ENCODE measurements around the gene LYZL1. TPM values are rescaled to one million over a fixed set of nuclear protein-coding genes. Genes with fewer than 3 reads are reported as not detected.
"Not testable (repeated sequence)": the region's sequence is repeated elsewhere in the genome, so short reads cannot be mapped to it uniquely, and the experiment has no call there.

The LYZL1 gene
- polyA plus RNA-seq, 3 donors: not detected

DNA sequence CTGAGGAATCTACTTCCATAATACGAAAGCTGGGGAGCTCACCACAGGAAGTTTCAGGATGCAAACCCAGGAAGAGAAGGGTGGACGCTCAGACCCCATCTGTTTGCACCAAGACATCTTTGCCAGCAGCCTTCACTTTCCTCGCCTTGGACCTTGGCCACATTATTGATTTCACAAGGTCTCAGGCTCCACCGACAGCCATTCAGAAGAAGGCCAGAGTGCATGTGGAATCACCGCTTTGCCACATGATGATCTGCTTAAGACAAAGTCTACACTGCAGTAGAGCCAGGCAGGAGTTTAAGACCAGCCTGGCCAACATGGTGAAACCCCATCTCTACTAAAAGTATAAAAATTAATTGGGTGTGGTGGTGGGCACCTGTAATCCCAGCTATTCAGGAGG is 60.0 kb downstream of the LYZL1 start:
- H3K27ac ChIP-seq (ENCODE audit: low read depth, low read length): no peak overlapping the region
- 50 to 92% (median 74%) methylated on average over 5 of the region's 5 CpGs for WGBS, 3 donors

DNA sequence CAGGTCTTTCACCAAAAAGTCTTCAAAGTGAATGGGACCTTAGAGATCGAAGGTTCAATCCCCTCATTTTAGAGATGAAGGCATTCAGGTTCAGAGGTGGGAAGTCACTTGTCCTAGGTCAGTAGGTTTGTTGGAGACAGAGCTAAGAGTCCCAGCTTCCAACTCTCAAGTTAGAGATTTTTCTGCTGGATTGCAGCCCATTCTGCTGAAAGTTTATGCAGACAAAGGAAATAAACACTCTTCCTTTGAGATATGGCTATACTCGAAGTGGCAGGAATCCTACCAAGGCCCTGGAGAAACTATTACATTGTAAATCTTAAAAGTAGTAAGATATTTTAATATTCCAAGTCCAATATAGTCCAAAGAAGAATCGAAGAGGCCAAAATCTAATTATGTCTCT is 64.4 kb downstream of the LYZL1 start:
- no peak overlapping the region for H3K27ac ChIP-seq (ENCODE audit: low read depth, low read length)
- 51 to 71% (median 62%) methylated on average over 3 of the region's 3 CpGs for WGBS, 3 donors

DNA sequence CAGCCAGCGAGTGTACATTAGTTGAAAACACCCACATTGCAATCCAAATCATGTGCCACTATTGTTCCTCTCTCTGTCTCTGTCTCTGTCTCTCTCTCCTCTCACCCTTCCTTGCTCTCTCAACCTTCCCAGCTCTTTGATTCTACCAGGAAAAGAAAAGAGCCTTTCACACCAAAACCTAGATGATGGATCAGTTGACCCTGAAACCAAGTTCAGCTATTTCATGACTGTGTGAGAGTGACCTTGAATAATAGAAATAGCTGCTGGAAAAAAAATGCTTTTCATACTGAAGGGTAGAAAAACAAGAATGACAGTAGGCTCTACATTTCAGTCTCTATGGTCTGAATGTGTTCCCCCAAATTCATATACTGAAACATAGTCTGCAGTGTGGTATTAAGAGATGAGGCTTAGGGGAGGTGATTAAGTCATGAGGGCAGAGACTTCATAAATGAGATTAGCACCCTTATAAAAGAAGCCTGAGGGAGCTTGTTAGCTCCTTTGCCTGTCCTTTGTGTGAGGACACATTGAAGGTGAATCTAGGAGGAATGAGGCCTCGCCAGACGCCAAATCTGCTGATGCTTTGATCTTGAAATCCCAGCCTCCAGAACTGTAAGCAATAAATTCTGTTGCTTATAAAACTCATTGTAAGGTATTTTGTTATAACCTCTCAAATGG is 65.2 kb downstream of the LYZL1 start:
- no peak overlapping the region for H3K27ac ChIP-seq (ENCODE audit: low read depth, low read length)
- WGBS, 3 donors: 81 to 84% (median 82%) methylated on average over 3 of the region's 3 CpGs

DNA sequence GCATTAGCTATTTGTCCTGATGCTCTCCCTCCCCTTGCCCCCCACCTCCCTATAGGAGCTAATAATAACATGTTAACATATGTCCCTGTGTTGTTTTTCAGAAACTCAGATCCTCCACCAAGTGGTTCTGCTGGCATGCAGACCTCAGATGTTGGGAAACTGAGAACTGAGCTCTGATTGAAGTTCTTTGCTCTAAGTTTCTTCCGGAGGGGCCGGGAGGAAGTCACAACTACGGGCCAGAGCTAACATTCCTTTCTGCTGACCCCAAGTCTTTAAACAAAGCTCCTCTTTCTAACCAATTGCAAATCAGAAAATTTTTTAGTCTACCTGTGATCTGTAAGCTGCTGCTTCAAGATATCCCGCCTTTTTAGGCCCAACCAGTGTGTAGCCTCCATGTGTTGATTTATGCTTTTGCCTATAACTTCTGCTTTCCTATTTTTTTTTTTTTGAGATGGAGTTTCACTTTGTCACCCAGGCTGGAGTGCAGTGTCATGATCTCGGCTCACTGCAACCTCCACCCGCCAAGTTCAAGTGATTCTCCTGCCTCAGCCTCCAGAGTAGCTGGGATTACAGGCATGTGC is 66.6 kb downstream of the LYZL1 start:
- H3K27ac ChIP-seq (ENCODE audit: low read depth, low read length): no peak overlapping the region
- 70 to 76% (median 74%) methylated on average over 6 of the region's 6 CpGs for WGBS, 3 donors

DNA sequence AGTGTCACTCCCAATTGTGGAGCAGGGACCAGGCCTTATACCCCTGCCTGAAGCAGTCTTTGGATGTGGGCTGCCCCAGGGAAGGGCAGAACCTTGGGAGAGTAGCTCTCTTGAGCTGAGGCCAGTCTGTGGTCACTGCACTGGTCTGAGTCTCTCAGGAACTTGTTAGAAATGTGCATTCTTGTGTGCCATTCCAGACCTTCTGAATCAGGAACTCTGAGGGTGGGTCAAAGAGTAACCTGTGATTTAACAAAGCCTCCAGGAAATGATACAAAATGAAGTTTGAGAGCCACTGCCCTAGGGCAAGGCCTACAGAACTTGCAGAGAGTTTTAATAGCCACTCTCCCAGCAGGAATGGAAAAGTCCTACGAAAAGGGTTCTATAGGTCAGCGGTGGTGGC is 68.1 kb downstream of the LYZL1 start:
- WGBS, 3 donors: 96 to 99% (median 98%) methylated on average over 2 of the region's 2 CpGs
- H3K27ac ChIP-seq (ENCODE audit: low read depth, low read length): no peak overlapping the region

DNA sequence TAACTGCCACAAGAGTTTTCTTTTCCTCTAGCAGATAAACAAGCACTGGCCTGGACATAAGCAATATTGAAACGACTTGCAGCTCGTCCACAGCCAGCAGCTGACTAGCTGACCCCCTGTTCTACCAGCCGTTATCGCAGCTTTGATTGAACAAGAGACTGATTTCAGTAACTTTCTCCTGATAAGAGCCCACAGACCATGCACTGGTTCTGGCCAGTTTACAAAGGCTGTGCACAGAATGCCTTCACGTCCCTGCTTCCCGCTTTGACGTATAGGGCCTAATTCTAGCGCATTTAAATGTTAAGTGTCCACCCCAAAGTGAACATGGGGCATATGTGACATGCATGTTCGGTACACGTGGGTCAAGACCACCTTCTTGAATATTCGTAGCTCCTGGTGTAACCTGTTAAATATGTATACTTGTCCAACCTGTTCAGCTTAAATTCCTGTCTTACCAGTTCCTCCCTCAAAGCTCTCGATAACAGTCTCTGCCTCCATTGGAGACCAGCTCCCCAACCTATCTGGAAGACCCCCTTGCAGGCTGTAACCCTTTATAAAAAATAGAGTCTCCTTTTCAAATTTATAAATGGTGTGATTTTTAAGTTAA is 69.2 kb downstream of the LYZL1 start:
- 24 to 86% (median 84%) methylated on average over 12 of the region's 12 CpGs for WGBS, 3 donors
- H3K27ac ChIP-seq (ENCODE audit: low read depth, low read length): no peak overlapping the region

DNA sequence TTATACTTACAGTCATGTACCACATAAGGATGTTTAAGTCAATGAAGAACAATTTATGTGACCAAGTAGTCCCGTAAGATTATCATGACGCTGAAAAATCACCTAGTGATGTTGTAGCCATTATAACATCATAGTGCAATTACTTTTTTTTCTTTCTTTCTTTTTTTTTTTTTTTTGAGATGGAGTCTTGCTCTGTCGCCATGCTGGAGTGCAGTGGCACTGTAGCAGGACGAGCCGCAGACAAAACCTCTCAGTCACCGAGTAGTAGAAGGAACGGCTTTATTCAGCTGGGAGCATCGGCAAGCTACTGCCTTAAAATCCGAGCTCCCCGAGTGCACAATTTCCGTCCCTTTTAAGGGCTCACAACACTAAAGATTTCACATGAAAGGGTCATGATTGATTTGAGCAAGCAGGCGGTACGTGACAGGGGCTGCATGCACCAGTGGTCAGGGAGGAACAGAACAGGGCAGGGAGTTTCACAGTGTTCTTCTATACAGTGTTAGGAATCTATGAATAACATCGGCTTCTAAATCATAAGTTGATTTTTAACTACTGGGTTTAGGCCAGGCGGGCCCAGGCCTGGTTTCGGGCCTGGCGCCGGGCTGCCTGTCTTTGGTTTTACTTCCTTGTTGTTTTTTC is 71.5 kb downstream of the LYZL1 start:
- not testable (repeated sequence) for H3K27ac ChIP-seq (ENCODE audit: low read depth, low read length)
- 75 to 94% (median 93%) methylated on average over 18 of the region's 18 CpGs for WGBS, 3 donors
